Activated CD4-positive, alpha-beta T cell treated with anti-CD3 and anti-CD28 coated beads, Interleukin-2, amount 50 U/mL, for 24 hours (primary cell): ENCODE measurements around the gene PRPF19.

ENCODE experiments used
- DNase-seq, 2 donors: peaks; one replicate each; pipeline ENCODE4 v3.0.0-alpha.2; 2020; ENCODE audit warnings: low read depth in 1 of 2, low spot score in 1 of 2

The PRPF19 gene

DNA sequence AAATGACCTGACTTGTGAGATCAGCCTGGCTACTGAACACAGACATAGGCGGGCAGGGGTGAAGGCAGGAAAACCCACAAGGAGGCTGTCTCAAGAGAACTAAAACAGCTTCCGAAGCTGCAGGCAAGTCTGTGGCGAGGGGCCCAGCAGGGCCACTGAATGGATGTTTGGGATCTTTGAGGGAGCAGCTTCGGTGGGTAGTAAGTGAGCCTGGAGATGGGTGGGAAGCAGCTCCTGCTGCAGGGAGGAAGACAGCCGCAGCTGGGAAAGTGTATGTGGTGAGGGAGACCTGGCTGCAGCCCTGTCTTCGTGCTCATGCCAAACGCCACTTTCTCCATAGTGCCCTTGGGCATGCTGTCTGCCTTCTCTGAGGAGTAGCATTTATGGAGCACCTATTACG lies 61.0 kb downstream of the PRPF19 start:
- DNase-seq = no peak

GRCh38 chr11:60844870-60845221 lies 61.5 kb downstream of the PRPF19 start:
- no peak for DNase-seq

- no peak for DNase-seq
These were observed 62.1 kb downstream of the PRPF19 start for GRCh38 chr11:60844045-60844869.

- DNase-seq = no peak
These were observed 63.5 kb downstream of the PRPF19 start for GRCh38 chr11:60842668-60843600.

- peak; percentile 98 to 100 for DNase-seq
These were observed 64.4 kb downstream of the PRPF19 start, which contains the start of gene CCDC86 for GRCh38 chr11:60841797-60842667. Gene CCDC86, plus strand, starts transcription at chr11:60842113. Its CDS starts 12 bp downstream, at chr11:60842125.
